OCI-LY7 (cell line): Measurements from ENCODE around the gene LCNL1. TPM values are rescaled to one million over a fixed set of nuclear protein-coding genes. Genes with fewer than 3 reads are reported as not detected.

Experiments
- BruUV-seq: library from RNA; stranded (reverse); fragments of 400-500 nt; replicated peaks from 2 replicates; lab custom pipeline; 2021; lab: Mats Ljungman, UMichigan
- CTCF ChIA-PET: fragments of 300-600 bp; sonication (Branson Sonifier 250); formaldehyde crosslinking; loops from one replicate; lab custom pipeline; 2022; ENCODE audit warnings: antibody characterized with exemption; ENCODE audit not compliant: unreplicated experiment; lab: Charles Lee
- POLR2A ChIA-PET: fragments of 300-600 bp; sonication (Branson Sonifier 250); formaldehyde crosslinking; loops from one replicate; lab custom pipeline; 2022; ENCODE audit warnings: antibody characterized with exemption; lab: Charles Lee
- DNase-seq: peaks from one replicate; pipeline ENCODE4 v3.0.0-alpha.2; 2015; ENCODE audit warnings: low spot score
- H2AFZ ChIP-seq: fragments of 200-600 bp; sonication (generic), shearing (Covaris generic); 2 replicates; pipeline ENCODE4 v1.6.1; 2014; ENCODE audit warnings: mild to moderate bottlenecking, antibody characterized with exemption, low read length, moderate library complexity
- H3K27ac ChIP-seq: fragments of 200-600 bp; sonication (generic); 2 replicates; pipeline ENCODE4 v1.5.1; 2014; ENCODE audit warnings: mixed run types, low read depth, mild to moderate bottlenecking, moderate library complexity, low read length, inconsistent platforms; ENCODE audit not compliant: poor library complexity, severe bottlenecking
- H3K36me3 ChIP-seq: fragments of 200-600 bp; sonication (generic); 2 replicates; pipeline ENCODE4 v1.6.1; 2014; ENCODE audit warnings: mild to moderate bottlenecking, antibody characterized with exemption, low read length, moderate library complexity, mixed read lengths; ENCODE audit not compliant: insufficient read depth
- H3K4me1 ChIP-seq: fragments of 200-600 bp; sonication (generic); 2 replicates; pipeline ENCODE4 v1.5.1; 2014; ENCODE audit warnings: mild to moderate bottlenecking, low read length; ENCODE audit not compliant: insufficient read depth, poor library complexity, severe bottlenecking
- H3K4me2 ChIP-seq: fragments of 200-600 bp; sonication (generic); 2 replicates; pipeline ENCODE4 v1.6.1; 2014; ENCODE audit warnings: mild to moderate bottlenecking, low read length
- H3K4me3 ChIP-seq: fragments of 200-600 bp; sonication (generic); 2 replicates; pipeline ENCODE4 v1.5.1; 2014; ENCODE audit warnings: mild to moderate bottlenecking, low read depth, low read length; ENCODE audit not compliant: poor library complexity, severe bottlenecking
- H3K79me2 ChIP-seq: fragments of 200-600 bp; sonication (generic); 2 replicates; pipeline ENCODE4 v1.6.1; 2016; ENCODE audit warnings: low read depth, mild to moderate bottlenecking, low read length, moderate library complexity, mixed read lengths; ENCODE audit not compliant: insufficient read depth
- H3K9me2 ChIP-seq: fragments of 200-600 bp; sonication (generic); 2 replicates; pipeline ENCODE4 v1.6.1; 2016; ENCODE audit warnings: mild to moderate bottlenecking, low read length, mixed read lengths; ENCODE audit not compliant: insufficient read depth
- H3K9me3 ChIP-seq: fragments of 200-600 bp; sonication (generic); 2 replicates; pipeline ENCODE4 v1.6.1; 2014; ENCODE audit warnings: mild to moderate bottlenecking, mixed run types, low read length, mixed read lengths
- H4K20me1 ChIP-seq: fragments of 200-600 bp; sonication (generic); 2 replicates; pipeline ENCODE4 v1.6.1; 2014; ENCODE audit warnings: mild to moderate bottlenecking, antibody characterized with exemption, low read length, moderate library complexity, mixed read lengths; ENCODE audit not compliant: insufficient read depth
- CTCF ChIP-seq: fragments of 200-600 bp; sonication (generic); conservative IDR thresholded peaks from 2 replicates; pipeline ENCODE4 v1.5.1; 2014; ENCODE audit warnings: mild to moderate bottlenecking, antibody characterized with exemption, low read length, moderate library complexity, mixed read lengths
- EZH2phosphoT487 ChIP-seq: fragments of 200-600 bp; sonication (generic); IDR thresholded peaks from 2 replicates; pipeline ENCODE4 v1.6.1; 2018; ENCODE audit warnings: low read depth, borderline replicate concordance, mild to moderate bottlenecking, mixed run types, antibody characterized with exemption, low read length, moderate library complexity, mixed read lengths
- intact Hi-C: fragments of 100-400 bp; cut with micrococcal nuclease; formaldehyde crosslinking; loops from one replicate; pipeline ENCODE4 v1.10.0; 2022; ENCODE audit not compliant: unreplicated experiment
- total RNA-seq, 2 experiments: library from RNA; depleted of rRNA in 1 of 2; stranded (reverse); fragments of >200 nt in 1 of 2; shearing (Covaris generic) in 1 of 2; gene quantifications; 2 replicates each; pipeline ENCODE4 v1.2.3, GENCODE V29; 2014 to 2022

Gene LCNL1
- total RNA-seq, 2 experiments from 2014 or later, result not detected

GRCh38 chr9:136983656-136984314, 992 bp downstream of the LCNL1 start:
- intact Hi-C loops, result no loop called here
- H2AFZ ChIP-seq, result no peak overlapping the region

GRCh38 chr9:136984464-136985026, 1.8 kb downstream of the LCNL1 start:
- no peak overlapping the region for H3K27ac ChIP-seq
- CTCF ChIA-PET, result no interaction called here
- H3K4me3 ChIP-seq, result no peak overlapping the region
- no TSS peak for BruUV-seq
- no peaks in the 10 kb centered on the region for H3K9me3 ChIP-seq
- DNase-seq, result no peak
- H3K9me2 ChIP-seq, result no peaks in the 10 kb centered on the region
- POLR2A ChIA-PET, result no interaction called here
- H3K79me2 ChIP-seq, result no peaks in the 10 kb centered on the region
- no peaks in the 10 kb centered on the region for H4K20me1 ChIP-seq
- no peaks in the 10 kb centered on the region for H3K36me3 ChIP-seq
- H2AFZ ChIP-seq, result no peak overlapping the region
- TF ChIP-seq EZH2phosphoT487, result no peak
- H3K4me1 ChIP-seq, result no peaks in the 10 kb centered on the region
- no peak overlapping the region for H3K4me2 ChIP-seq
- intact Hi-C loops, result no loop called here

More at GRCh38 chr9:136983656-136984314, 992 bp downstream of the LCNL1 start:
- TF ChIP-seq EZH2phosphoT487 (no peak), CTCF (no peak)
- Histone ChIP-seq H3K4me1 (no peaks in the 10 kb centered on the region), H4K20me1 (no peaks in the 10 kb centered on the region), H3K27ac (no peak overlapping the region), H3K36me3 (no peaks in the 10 kb centered on the region), H3K9me3 (no peaks in the 10 kb centered on the region), H3K79me2 (no peaks in the 10 kb centered on the region), H3K9me2 (no peaks in the 10 kb centered on the region), H3K4me2 (no peak overlapping the region), H3K4me3 (no peak overlapping the region)
- DNase-seq, result no peak
- BruUV-seq, result no TSS peak
- ChIA-PET POLR2A (no interaction called here), CTCF (no interaction called here)

- H2AFZ ChIP-seq, result no peak overlapping the region
- intact Hi-C loops, result no loop called here
- no peak for DNase-seq
- H3K4me2 ChIP-seq, result no peak overlapping the region
- no peaks in the 10 kb centered on the region for H3K9me2 ChIP-seq
- H4K20me1 ChIP-seq, result no peaks in the 10 kb centered on the region
- TF ChIP-seq EZH2phosphoT487 (no peak), CTCF (no peak)
- CTCF ChIA-PET, result no interaction called here
- H3K79me2 ChIP-seq, result no peaks in the 10 kb centered on the region
- no peaks in the 10 kb centered on the region for H3K4me1 ChIP-seq
- H3K9me3 ChIP-seq, result no peaks in the 10 kb centered on the region
- no peak overlapping the region for H3K27ac ChIP-seq
- no TSS peak for BruUV-seq
- no peaks in the 10 kb centered on the region for H3K36me3 ChIP-seq
- POLR2A ChIA-PET, result no interaction called here
- H3K4me3 ChIP-seq, result no peak overlapping the region
Observed at GRCh38 chr9:136985027-136985602, 2.3 kb downstream of the LCNL1 start.
